ENCODE measurements around the gene HNF1B.

HNF1B gene

GRCh38 chr17:37755455-37755854 is 10.6 kb upstream of the HNF1B start:
- Histone ChIP-seq H3K27me3 (ENCODE audit: control insufficient read depth, insufficient read depth, low read length) (peaks cover 13% of the 10 kb centered on the region), H3K4me1 (ENCODE audit: control insufficient read depth, insufficient read depth, low read length) (no peaks in the 10 kb centered on the region)

GRCh38 chr17:37754363-37754762 is 9.5 kb upstream of the HNF1B start:
- Histone ChIP-seq H3K9me3 (ENCODE audit: control insufficient read depth, insufficient read depth, low read length) (no peaks in the 10 kb centered on the region), H3K4me1 (ENCODE audit: control insufficient read depth, insufficient read depth, low read length) (no peaks in the 10 kb centered on the region), H3K4me3 (ENCODE audit: low read depth, low read length) (no peak overlapping the region), H3K27me3 (ENCODE audit: control insufficient read depth, insufficient read depth, low read length) (peaks cover 16% of the 10 kb centered on the region), H3K9ac (ENCODE audit: low read depth, low read length) (no peak overlapping the region), H3K36me3 (ENCODE audit: control insufficient read depth, insufficient read depth, low read length) (no peaks in the 10 kb centered on the region)

More at GRCh38 chr17:37755455-37755854, 10.6 kb upstream of the HNF1B start:
- no peaks in the 10 kb centered on the region for H3K36me3 ChIP-seq (ENCODE audit: control insufficient read depth, insufficient read depth, low read length)
- H3K9me3 ChIP-seq (ENCODE audit: control insufficient read depth, insufficient read depth, low read length), result no peaks in the 10 kb centered on the region
- no peak overlapping the region for H3K9ac ChIP-seq (ENCODE audit: low read depth, low read length)
- no peak overlapping the region for H3K4me3 ChIP-seq (ENCODE audit: low read depth, low read length)

DNA sequence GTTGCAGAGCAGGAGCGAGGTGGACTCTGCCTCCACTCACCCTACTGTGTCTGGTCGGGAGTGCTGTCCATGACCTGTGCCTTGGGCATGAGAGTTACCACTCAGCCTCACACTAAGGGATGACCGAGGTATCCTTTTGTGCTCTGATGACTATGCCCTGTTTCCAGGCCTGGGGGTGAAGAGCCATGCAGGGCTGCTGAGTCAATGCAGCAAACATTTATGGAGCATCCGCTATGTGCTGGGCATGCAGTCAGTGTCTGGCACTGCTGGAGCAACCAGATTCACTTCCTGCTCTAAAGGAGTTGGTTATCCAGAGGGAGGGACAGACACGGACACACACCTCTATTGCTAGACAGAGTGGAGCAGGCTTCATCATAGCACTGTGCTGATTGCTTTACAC is 7.6 kb upstream of the HNF1B start:
- Histone ChIP-seq H3K9me3 (ENCODE audit: control insufficient read depth, insufficient read depth, low read length) (no peaks in the 10 kb centered on the region), H3K27me3 (ENCODE audit: control insufficient read depth, insufficient read depth, low read length) (peaks cover 33% of the 10 kb centered on the region), H3K4me1 (ENCODE audit: control insufficient read depth, insufficient read depth, low read length) (no peaks in the 10 kb centered on the region), H3K9ac (ENCODE audit: low read depth, low read length) (no peak overlapping the region), H3K4me3 (ENCODE audit: low read depth, low read length) (no peak overlapping the region), H3K36me3 (ENCODE audit: control insufficient read depth, insufficient read depth, low read length) (no peaks in the 10 kb centered on the region)

DNA sequence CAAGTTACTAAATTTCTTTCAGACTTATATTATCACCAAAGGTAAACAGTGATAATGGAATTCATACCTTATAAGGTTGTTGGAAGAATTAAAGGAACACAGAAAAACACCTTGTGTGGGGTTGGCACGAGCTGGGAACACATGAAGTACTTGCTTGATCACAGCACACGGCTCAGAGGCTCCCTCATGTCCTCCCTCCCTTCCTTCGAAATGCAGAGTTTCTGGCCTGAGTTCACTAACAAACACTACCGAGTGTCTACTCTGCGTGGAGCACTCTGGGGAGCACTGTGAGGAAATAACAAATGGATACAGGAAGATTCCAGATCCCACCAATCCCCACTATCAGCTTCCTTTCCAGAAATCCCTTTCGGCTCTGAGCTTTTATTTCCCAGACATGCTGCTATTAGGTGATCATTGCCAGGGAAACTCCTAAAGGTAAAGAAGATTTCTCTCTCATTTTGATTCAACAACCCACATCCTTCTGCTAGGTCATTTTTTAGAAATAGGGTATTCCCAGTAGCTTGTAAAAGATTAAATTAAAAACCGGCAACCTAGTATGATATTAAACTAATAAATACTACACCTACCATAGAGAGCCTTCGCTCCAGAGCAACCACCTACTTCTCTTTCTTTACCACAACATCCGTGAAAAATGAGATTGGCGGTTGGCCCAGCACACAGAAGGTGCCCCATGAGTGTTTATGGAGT is 6.1 kb upstream of the HNF1B start:
- H3K4me1 ChIP-seq (ENCODE audit: control insufficient read depth, insufficient read depth, low read length), result no peaks in the 10 kb centered on the region
- H3K9ac ChIP-seq (ENCODE audit: low read depth, low read length), result no peak overlapping the region
- peaks cover 48% of the 10 kb centered on the region for H3K27me3 ChIP-seq (ENCODE audit: control insufficient read depth, insufficient read depth, low read length)
- no peaks in the 10 kb centered on the region for H3K36me3 ChIP-seq (ENCODE audit: control insufficient read depth, insufficient read depth, low read length)
- no peak overlapping the region for H3K4me3 ChIP-seq (ENCODE audit: low read depth, low read length)
- H3K9me3 ChIP-seq (ENCODE audit: control insufficient read depth, insufficient read depth, low read length), result no peaks in the 10 kb centered on the region

DNA sequence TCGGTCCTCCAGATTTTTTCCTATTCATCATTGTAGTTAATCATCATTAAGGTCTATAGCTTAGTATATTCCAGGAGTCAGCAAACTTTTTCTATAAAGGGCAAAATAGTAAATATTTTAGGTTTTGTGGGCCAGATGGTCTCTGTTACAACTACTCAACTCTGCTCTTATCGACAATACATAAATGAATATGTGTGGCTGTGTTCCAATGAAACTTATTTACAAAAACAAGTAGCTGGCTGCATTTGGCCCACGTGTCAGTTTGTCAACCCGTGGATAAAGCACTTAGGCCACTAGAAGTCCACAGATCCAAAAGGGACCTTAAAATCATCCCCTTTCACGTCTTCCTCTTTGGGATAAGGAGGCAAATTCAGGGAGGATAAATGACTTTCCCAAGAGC is 5.4 kb upstream of the HNF1B start:
- Histone ChIP-seq H3K9ac (ENCODE audit: low read depth, low read length) (no peak overlapping the region), H3K4me3 (ENCODE audit: low read depth, low read length) (no peak overlapping the region), H3K9me3 (ENCODE audit: control insufficient read depth, insufficient read depth, low read length) (no peaks in the 10 kb centered on the region), H3K36me3 (ENCODE audit: control insufficient read depth, insufficient read depth, low read length) (no peaks in the 10 kb centered on the region), H3K4me1 (ENCODE audit: control insufficient read depth, insufficient read depth, low read length) (no peaks in the 10 kb centered on the region), H3K27me3 (ENCODE audit: control insufficient read depth, insufficient read depth, low read length) (peaks cover 55% of the 10 kb centered on the region)

DNA sequence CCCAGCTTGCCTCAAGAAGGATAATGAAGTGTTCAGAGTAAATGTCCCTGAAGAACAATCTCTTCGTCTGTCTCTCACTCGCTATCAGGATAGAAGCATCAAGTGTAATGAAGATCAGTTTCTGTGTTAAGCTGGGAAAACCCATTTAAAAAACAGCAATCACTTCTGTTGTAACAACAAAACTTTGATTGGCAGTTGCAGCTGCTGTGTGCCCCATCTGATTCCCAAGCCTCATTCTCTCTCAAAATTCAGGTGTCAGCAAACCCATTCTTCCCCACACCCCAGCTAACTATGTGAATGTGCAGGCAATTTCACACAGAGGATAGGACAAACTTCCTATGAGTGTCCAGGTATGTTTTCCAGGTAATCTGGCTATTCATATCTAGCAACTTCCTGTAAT is 2.4 kb upstream of the HNF1B start:
- Histone ChIP-seq H3K4me3 (ENCODE audit: low read depth, low read length) (no peak overlapping the region), H3K36me3 (ENCODE audit: control insufficient read depth, insufficient read depth, low read length) (no peaks in the 10 kb centered on the region), H3K9ac (ENCODE audit: low read depth, low read length) (no peak overlapping the region), H3K9me3 (ENCODE audit: control insufficient read depth, insufficient read depth, low read length) (no peaks in the 10 kb centered on the region), H3K27me3 (ENCODE audit: control insufficient read depth, insufficient read depth, low read length) (peaks cover 80% of the 10 kb centered on the region), H3K4me1 (ENCODE audit: control insufficient read depth, insufficient read depth, low read length) (no peaks in the 10 kb centered on the region)

GRCh38 chr17:37746617-37747016 is 1.8 kb upstream of the HNF1B start:
- Histone ChIP-seq H3K27me3 (ENCODE audit: control insufficient read depth, insufficient read depth, low read length) (peaks cover 82% of the 10 kb centered on the region), H3K4me3 (ENCODE audit: low read depth, low read length) (no peak overlapping the region), H3K4me1 (ENCODE audit: control insufficient read depth, insufficient read depth, low read length) (peaks cover under 1% of the 10 kb centered on the region), H3K36me3 (ENCODE audit: control insufficient read depth, insufficient read depth, low read length) (no peaks in the 10 kb centered on the region), H3K9me3 (ENCODE audit: control insufficient read depth, insufficient read depth, low read length) (no peaks in the 10 kb centered on the region), H3K9ac (ENCODE audit: low read depth, low read length) (no peak overlapping the region)

- H3K9ac ChIP-seq (ENCODE audit: low read depth, low read length), result no peak overlapping the region
- H3K36me3 ChIP-seq (ENCODE audit: control insufficient read depth, insufficient read depth, low read length), result no peaks in the 10 kb centered on the region
- H3K27me3 ChIP-seq (ENCODE audit: control insufficient read depth, insufficient read depth, low read length), result peaks cover 88% of the 10 kb centered on the region
- H3K4me3 ChIP-seq (ENCODE audit: low read depth, low read length), result peak overlapping the region; percentile 76
- no peaks in the 10 kb centered on the region for H3K9me3 ChIP-seq (ENCODE audit: control insufficient read depth, insufficient read depth, low read length)
- H3K4me1 ChIP-seq (ENCODE audit: control insufficient read depth, insufficient read depth, low read length), result peaks cover 2% of the 10 kb centered on the region
Observed at GRCh38 chr17:37745801-37746426, 1.1 kb upstream of the HNF1B start.

- peak overlapping the region; percentile 76 for H3K4me3 ChIP-seq (ENCODE audit: low read depth, low read length)
- no peaks in the 10 kb centered on the region for H3K9me3 ChIP-seq (ENCODE audit: control insufficient read depth, insufficient read depth, low read length)
- H3K36me3 ChIP-seq (ENCODE audit: control insufficient read depth, insufficient read depth, low read length), result no peaks in the 10 kb centered on the region
- peaks cover 2% of the 10 kb centered on the region for H3K4me1 ChIP-seq (ENCODE audit: control insufficient read depth, insufficient read depth, low read length)
- no peak overlapping the region for H3K9ac ChIP-seq (ENCODE audit: low read depth, low read length)
- peaks cover 96% of the 10 kb centered on the region for H3K27me3 ChIP-seq (ENCODE audit: control insufficient read depth, insufficient read depth, low read length)
Observed at GRCh38 chr17:37744633-37744927, 279 bp downstream of the HNF1B start.

DNA sequence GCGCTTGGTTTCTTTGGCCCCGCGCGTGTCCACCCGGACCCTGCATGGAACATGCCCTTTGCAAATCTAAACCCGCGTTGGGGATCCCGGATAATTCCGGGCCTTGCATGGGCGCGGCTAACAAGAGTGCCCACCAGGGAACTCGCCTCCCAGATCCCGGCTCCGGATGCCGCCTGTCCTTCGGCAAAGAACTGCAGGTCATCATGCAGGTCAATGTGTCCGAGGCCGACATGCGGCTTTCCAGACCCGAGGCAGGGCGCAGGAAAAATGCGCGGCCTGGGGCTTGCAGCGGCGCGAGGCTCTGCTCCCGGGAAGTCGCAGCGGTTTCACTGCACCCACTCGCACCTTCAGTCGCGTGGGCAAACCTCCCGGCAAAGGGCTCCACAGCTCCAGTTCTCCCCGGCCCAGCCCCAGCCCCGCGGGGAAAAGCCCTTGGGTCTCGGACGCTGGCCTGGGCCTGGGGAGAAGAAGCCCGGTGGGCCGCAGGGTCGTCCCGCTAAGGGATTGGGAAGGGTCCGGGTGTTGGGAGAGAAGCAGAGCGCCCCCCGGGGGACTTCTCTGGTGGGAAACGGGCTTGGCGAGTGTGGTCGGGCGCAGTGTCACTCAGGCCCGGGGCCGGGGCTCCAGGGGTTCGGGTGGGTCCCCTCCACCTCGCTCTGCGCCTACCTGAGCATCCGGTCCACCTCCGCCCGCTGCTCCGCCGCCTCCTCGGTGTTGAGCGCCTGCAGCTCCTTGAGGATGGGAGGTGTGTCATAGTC is 805 bp downstream of the HNF1B start:
- peaks cover 98% of the 10 kb centered on the region for H3K27me3 ChIP-seq (ENCODE audit: control insufficient read depth, insufficient read depth, low read length)
- peak overlapping the region; percentile 76 for H3K4me3 ChIP-seq (ENCODE audit: low read depth, low read length)

DNA sequence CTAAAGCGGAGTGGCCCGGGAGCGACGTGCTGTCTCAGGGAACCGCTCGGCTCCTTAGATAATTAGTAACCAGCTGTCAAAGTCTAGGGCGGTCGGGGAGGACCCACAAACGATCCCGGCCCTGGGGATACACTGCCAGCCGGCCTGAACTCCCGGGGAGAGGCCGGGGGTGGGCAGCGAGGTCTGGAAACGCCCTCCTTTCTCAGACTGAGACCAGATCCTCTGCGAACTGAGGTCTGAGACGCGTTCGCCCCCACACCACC is 1.3 kb downstream of the HNF1B start:
- peaks cover 98% of the 10 kb centered on the region for H3K27me3 ChIP-seq (ENCODE audit: control insufficient read depth, insufficient read depth, low read length)
- H3K9ac ChIP-seq (ENCODE audit: low read depth, low read length), result no peak overlapping the region
- no peaks in the 10 kb centered on the region for H3K36me3 ChIP-seq (ENCODE audit: control insufficient read depth, insufficient read depth, low read length)
- peaks cover 2% of the 10 kb centered on the region for H3K4me1 ChIP-seq (ENCODE audit: control insufficient read depth, insufficient read depth, low read length)
- no peaks in the 10 kb centered on the region for H3K9me3 ChIP-seq (ENCODE audit: control insufficient read depth, insufficient read depth, low read length)
- H3K4me3 ChIP-seq (ENCODE audit: low read depth, low read length), result peak overlapping the region; percentile 76

More for the DNA sequence above, 805 bp downstream of the HNF1B start:
- peaks cover 2% of the 10 kb centered on the region for H3K4me1 ChIP-seq (ENCODE audit: control insufficient read depth, insufficient read depth, low read length)
- no peaks in the 10 kb centered on the region for H3K9me3 ChIP-seq (ENCODE audit: control insufficient read depth, insufficient read depth, low read length)
- no peaks in the 10 kb centered on the region for H3K36me3 ChIP-seq (ENCODE audit: control insufficient read depth, insufficient read depth, low read length)
- H3K9ac ChIP-seq (ENCODE audit: low read depth, low read length), result no peak overlapping the region

Data from iPS-15b (cell line).